HEK293 (cell line): ENCODE measurements around the gene GOSR2.

ENCODE experiments used
- CTCF ChIA-PET: fragments of 350-600 bp; formaldehyde crosslinking; extraction: SDS; loops from one replicate; lab custom pipeline; 2021; ENCODE audit warnings: antibody characterized with exemption; lab: Yijun Ruan, JAX
- POLR2A ChIA-PET: fragments of 300-600 bp; formaldehyde crosslinking; extraction: SDS; loops from one replicate; lab custom pipeline; 2020; ENCODE audit warnings: antibody characterized with exemption, inconsistent platforms; lab: Yijun Ruan, JAX
- H3K27ac ChIP-seq: fragments of 200-500 bp; sonication (Bioruptor generic); 2 replicates; pipeline ENCODE4 v1.5.1; 2014; ENCODE audit warnings: low read depth, low read length, control low read depth, inconsistent platforms; ENCODE audit errors: extremely low read depth
- H3K36me3 ChIP-seq, 2 experiments: fragments of 200-500 bp in 1 of 2; sonication (Bioruptor generic) in 1 of 2; 1 replicate in 1 of 2; 2 replicates in 1 of 2; pipeline ENCODE4 v1.5.1; 2014 to 2017; ENCODE audit warnings: inconsistent platforms in 2 of 2, low read length in 2 of 2; ENCODE audit not compliant: control insufficient read depth in 2 of 2, insufficient read depth in 1 of 2
- H3K4me1 ChIP-seq: fragments of 200-500 bp; sonication (Bioruptor generic); 2 replicates; pipeline ENCODE4 v1.5.1; 2014; ENCODE audit warnings: mild to moderate bottlenecking, low read length, inconsistent platforms; ENCODE audit not compliant: control insufficient read depth, insufficient read depth
- H3K4me3 ChIP-seq: 2 replicates; pipeline ENCODE4 v1.5.1; 2011; ENCODE audit warnings: low read depth, mild to moderate bottlenecking, control low read depth, low read length, moderate library complexity
- H3K9me3 ChIP-seq: fragments of 200-500 bp; sonication (Bioruptor generic); 2 replicates; pipeline ENCODE4 v1.5.1; 2014; ENCODE audit warnings: low read depth, low read length, inconsistent platforms; ENCODE audit not compliant: control insufficient read depth, insufficient read depth
- GLIS1 ChIP-seq: fragments of 450-650 bp; formaldehyde crosslinking; IDR thresholded peaks from 2 replicates; pipeline ENCODE4 v1.5.1; 2016; ENCODE audit warnings: missing biosample characterization, missing genetic modification characterization
- HOXA7 ChIP-seq: sonication (generic); formaldehyde crosslinking; IDR thresholded peaks from 2 replicates; pipeline ENCODE4 v1.8.1; 2022; ENCODE audit warnings: missing genetic modification reagents, borderline replicate concordance
- KLF7 ChIP-seq: fragments of 450-650 bp; formaldehyde crosslinking; IDR thresholded peaks from 2 replicates; pipeline ENCODE4 v1.5.1; 2016; ENCODE audit warnings: missing biosample characterization, missing genetic modification characterization, borderline replicate concordance
- MYNN ChIP-seq: fragments of 450-650 bp; formaldehyde crosslinking; IDR thresholded peaks from 2 replicates; pipeline ENCODE4 v1.5.1; 2016; ENCODE audit warnings: missing biosample characterization, missing genetic modification characterization, borderline replicate concordance
- MZF1 ChIP-seq: fragments of 450-650 bp; formaldehyde crosslinking; IDR thresholded peaks from 2 replicates; pipeline ENCODE4 v1.5.1; 2017; ENCODE audit warnings: missing biosample characterization, missing genetic modification characterization, borderline replicate concordance
- TRIM28 ChIP-seq: IDR thresholded peaks from 2 replicates; pipeline ENCODE4 v1.6.1; 2011; ENCODE audit warnings: low read length, control low read depth, borderline replicate concordance
- YY1 ChIP-seq: fragments of 450-650 bp; formaldehyde crosslinking; IDR thresholded peaks from 2 replicates; pipeline ENCODE4 v1.5.1; 2018; ENCODE audit warnings: missing biosample characterization, missing genetic modification characterization
- ZBTB21 ChIP-seq: fragments of 450-650 bp; formaldehyde crosslinking; IDR thresholded peaks from 2 replicates; pipeline ENCODE4 v1.5.1; 2017; ENCODE audit warnings: missing biosample characterization, missing genetic modification characterization
- ZEB2 ChIP-seq: fragments of 450-650 bp; formaldehyde crosslinking; IDR thresholded peaks from 2 replicates; pipeline ENCODE4 v1.5.1; 2016; ENCODE audit warnings: missing biosample characterization, missing genetic modification characterization
- ZNF132 ChIP-seq: fragments of 450-650 bp; formaldehyde crosslinking; IDR thresholded peaks from 2 replicates; pipeline ENCODE4 v1.5.1; 2017; ENCODE audit warnings: missing biosample characterization, missing genetic modification characterization, borderline replicate concordance
- ZNF146 ChIP-seq: fragments of 450-650 bp; formaldehyde crosslinking; IDR thresholded peaks from 2 replicates; pipeline ENCODE4 v1.5.1; 2016; ENCODE audit warnings: missing biosample characterization, missing genetic modification characterization
- ZNF16 ChIP-seq: fragments of 450-650 bp; formaldehyde crosslinking; IDR thresholded peaks from 2 replicates; pipeline ENCODE4 v1.5.1; 2016; ENCODE audit warnings: low read depth, missing biosample characterization, missing genetic modification characterization
- ZNF19 ChIP-seq: fragments of 450-650 bp; formaldehyde crosslinking; IDR thresholded peaks from 2 replicates; pipeline ENCODE4; 2016; ENCODE audit warnings: missing biosample characterization, missing genetic modification characterization, low read depth
- ZNF202 ChIP-seq: fragments of 450-650 bp; formaldehyde crosslinking; IDR thresholded peaks from 2 replicates; pipeline ENCODE4 v1.5.1; 2016; ENCODE audit warnings: missing biosample characterization, missing genetic modification characterization, borderline replicate concordance
- ZNF274 ChIP-seq, 2 experiments: fragments of 200-500 bp in 1 of 2; fragments of 450-650 bp in 1 of 2; sonication (Bioruptor generic) in 1 of 2; formaldehyde crosslinking in 1 of 2; IDR thresholded peaks; 2 replicates each; pipeline versions ENCODE4 v1.5.1 to v1.6.1; 2014 to 2016; ENCODE audit warnings: borderline replicate concordance in 1 of 2, inconsistent platforms in 1 of 2, low read length in 1 of 2, missing biosample characterization in 1 of 2, missing genetic modification characterization in 1 of 2
- ZNF426 ChIP-seq: fragments of 450-650 bp; formaldehyde crosslinking; IDR thresholded peaks from 2 replicates; pipeline ENCODE4 v1.5.1; 2017; ENCODE audit warnings: missing biosample characterization, missing genetic modification characterization, mild to moderate bottlenecking, inconsistent platforms, moderate library complexity
- ZNF433 ChIP-seq: fragments of 450-650 bp; formaldehyde crosslinking; IDR thresholded peaks from 2 replicates; pipeline ENCODE4 v1.5.1; 2016; ENCODE audit warnings: missing biosample characterization, missing genetic modification characterization, low read depth
- ZNF501 ChIP-seq: fragments of 450-650 bp; formaldehyde crosslinking; IDR thresholded peaks from 2 replicates; pipeline ENCODE4 v1.5.1; 2016; ENCODE audit warnings: missing biosample characterization, missing genetic modification characterization
- ZNF558 ChIP-seq: fragments of 450-650 bp; formaldehyde crosslinking; IDR thresholded peaks from 2 replicates; pipeline ENCODE4 v1.5.1; 2016; ENCODE audit warnings: missing biosample characterization, missing genetic modification characterization
- ZNF596 ChIP-seq: fragments of 450-650 bp; IDR thresholded peaks from 2 replicates; pipeline ENCODE4 v1.5.0; 2018; ENCODE audit warnings: missing biosample characterization, mild to moderate bottlenecking, missing genetic modification characterization, moderate library complexity
- ZNF600 ChIP-seq: fragments of 450-650 bp; formaldehyde crosslinking; IDR thresholded peaks from 2 replicates; pipeline ENCODE4 v1.5.1; 2016; ENCODE audit warnings: missing biosample characterization, missing genetic modification characterization
- ZNF610 ChIP-seq: fragments of 450-650 bp; formaldehyde crosslinking; IDR thresholded peaks from 2 replicates; pipeline ENCODE4 v1.5.1; 2016; ENCODE audit warnings: missing biosample characterization, missing genetic modification characterization, borderline replicate concordance
- ZNF629 ChIP-seq: fragments of 450-650 bp; formaldehyde crosslinking; IDR thresholded peaks from 2 replicates; pipeline ENCODE4 v1.5.1; 2017; ENCODE audit warnings: missing biosample characterization, missing genetic modification characterization
- ZNF791 ChIP-seq: fragments of 450-650 bp; formaldehyde crosslinking; IDR thresholded peaks from 2 replicates; pipeline ENCODE4 v1.5.1; 2016; ENCODE audit warnings: missing biosample characterization, missing genetic modification characterization
- TF ChIP-seq, protein P1 (sequence below): fragments of 450-650 bp; formaldehyde crosslinking; IDR thresholded peaks from 2 replicates; pipeline ENCODE4 v1.5.1; 2016; ENCODE audit warnings: missing biosample characterization, missing genetic modification characterization
- TF ChIP-seq, protein P2 (sequence below): fragments of 450-650 bp; formaldehyde crosslinking; IDR thresholded peaks from 2 replicates; pipeline ENCODE4 v1.5.1; 2016; ENCODE audit warnings: missing biosample characterization, missing genetic modification characterization
- TF ChIP-seq, protein P3 (sequence below): fragments of 450-650 bp; formaldehyde crosslinking; IDR thresholded peaks from 2 replicates; pipeline ENCODE4 v1.5.1; 2016; ENCODE audit warnings: missing biosample characterization, missing genetic modification characterization
- TF ChIP-seq, protein P4 (sequence below): fragments of 450-650 bp; formaldehyde crosslinking; IDR thresholded peaks from 2 replicates; pipeline ENCODE4 v1.5.1; 2016; ENCODE audit warnings: missing biosample characterization, missing genetic modification characterization

GOSR2 gene

DNA sequence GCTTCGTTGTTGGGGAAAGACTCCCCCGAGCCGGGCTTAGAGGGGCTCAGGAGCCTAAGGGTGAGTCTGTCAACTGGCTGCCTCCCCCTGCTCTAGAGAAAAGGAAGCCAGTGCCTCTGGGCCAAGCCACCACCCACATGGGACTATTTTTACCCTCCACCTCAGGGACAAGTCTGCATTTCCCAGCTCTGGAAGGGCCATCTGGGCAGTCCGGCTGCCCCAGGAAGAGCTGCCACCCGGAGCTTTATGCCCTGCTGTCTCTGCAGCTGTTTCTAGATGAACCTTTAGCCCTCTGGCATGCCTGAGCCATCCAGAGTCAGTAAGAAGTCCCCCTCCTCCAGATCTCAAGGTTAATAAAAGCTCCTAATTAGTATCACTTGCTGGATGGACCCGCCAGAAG, 61.4 kb downstream of the GOSR2 start:
- Histone ChIP-seq H3K4me1 (no peaks in the 10 kb centered on the region), H3K36me3 (no peaks in the 10 kb centered on the region), H3K9me3 (no peaks in the 10 kb centered on the region), H3K27ac (no peak overlapping the region), H3K4me3 (no peak overlapping the region)
- POLR2A ChIA-PET: no interaction called here
- TF ChIP-seq TRIM28 (no peak), KLF7 (tag by site-specific recombination) (no peak), ZNF610 (no peak), ZNF426 (tag by site-specific recombination) (no peak), ZNF558 (no peak), ZNF600 (tag by site-specific recombination) (no peak), GLIS1 (tag by site-specific recombination) (no peak), ZNF274 (IDR thresholded peaks at IDR 0.05; ENCODE audit: low read length) (no peak), ZNF274 (tag by site-specific recombination; IDR thresholded peaks at IDR 0.05; ENCODE audit: borderline replicate concordance) (no peak), ZNF596 (no peak), ZNF202 (no peak), ZNF146 (tag by site-specific recombination) (no peak), HOXA7 (CRISPR knock-in tag) (no peak), ZNF791 (no peak)
- TF ChIP-seq, protein P1, sequence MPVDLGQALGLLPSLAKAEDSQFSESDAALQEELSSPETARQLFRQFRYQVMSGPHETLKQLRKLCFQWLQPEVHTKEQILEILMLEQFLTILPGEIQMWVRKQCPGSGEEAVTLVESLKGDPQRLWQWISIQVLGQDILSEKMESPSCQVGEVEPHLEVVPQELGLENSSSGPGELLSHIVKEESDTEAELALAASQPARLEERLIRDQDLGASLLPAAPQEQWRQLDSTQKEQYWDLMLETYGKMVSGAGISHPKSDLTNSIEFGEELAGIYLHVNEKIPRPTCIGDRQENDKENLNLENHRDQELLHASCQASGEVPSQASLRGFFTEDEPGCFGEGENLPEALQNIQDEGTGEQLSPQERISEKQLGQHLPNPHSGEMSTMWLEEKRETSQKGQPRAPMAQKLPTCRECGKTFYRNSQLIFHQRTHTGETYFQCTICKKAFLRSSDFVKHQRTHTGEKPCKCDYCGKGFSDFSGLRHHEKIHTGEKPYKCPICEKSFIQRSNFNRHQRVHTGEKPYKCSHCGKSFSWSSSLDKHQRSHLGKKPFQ: no peak
- TF ChIP-seq, protein P2, sequence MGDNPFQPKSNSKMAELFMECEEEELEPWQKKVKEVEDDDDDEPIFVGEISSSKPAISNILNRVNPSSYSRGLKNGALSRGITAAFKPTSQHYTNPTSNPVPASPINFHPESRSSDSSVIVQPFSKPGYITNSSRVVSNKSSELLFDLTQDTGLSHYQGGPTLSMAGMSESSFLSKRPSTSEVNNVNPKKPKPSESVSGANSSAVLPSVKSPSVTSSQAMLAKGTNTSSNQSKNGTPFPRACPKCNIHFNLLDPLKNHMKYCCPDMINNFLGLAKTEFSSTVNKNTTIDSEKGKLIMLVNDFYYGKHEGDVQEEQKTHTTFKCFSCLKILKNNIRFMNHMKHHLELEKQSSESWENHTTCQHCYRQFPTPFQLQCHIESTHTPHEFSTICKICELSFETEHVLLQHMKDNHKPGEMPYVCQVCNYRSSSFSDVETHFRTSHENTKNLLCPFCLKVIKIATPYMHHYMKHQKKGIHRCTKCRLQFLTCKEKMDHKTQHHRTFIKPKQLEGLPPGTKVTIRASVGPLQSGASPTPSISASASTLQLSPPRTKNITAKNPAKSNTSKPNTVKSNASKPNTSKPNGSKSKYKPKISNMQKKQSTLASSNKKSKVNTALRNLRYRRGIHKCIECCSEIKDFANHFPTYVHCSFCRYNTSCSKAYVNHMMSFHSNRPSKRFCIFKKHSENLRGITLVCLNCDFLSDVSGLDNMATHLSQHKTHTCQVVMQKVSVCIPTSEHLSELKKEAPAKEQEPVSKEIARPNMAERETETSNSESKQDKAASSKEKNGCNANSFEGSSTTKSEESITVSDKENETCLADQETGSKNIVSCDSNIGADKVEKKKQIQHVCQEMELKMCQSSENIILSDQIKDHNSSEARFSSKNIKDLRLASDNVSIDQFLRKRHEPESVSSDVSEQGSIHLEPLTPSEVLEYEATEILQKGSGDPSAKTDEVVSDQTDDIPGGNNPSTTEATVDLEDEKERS (tag by site-specific recombination): no peak
- CTCF ChIA-PET: no interaction called here

DNA sequence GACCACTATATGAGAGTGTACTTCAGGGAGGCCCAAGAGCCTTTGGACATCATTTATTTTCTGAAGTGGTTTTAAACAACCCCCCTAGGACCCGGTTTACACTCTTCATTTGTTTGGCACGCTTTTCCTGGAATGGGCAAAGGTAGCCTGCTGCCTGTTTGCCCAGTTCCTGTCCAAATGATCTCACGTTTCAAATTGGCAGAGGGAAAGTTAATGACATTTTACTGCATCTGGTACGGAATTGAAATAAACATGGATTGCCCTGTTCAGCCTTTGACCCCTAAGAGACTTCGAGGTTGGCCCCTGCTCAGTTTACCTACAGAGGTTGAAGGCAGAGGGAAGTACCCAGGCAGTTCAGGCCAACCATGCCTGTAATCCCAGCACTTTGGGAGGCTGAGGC, 61.9 kb downstream of the GOSR2 start:
- H3K9me3 ChIP-seq: no peaks in the 10 kb centered on the region
- H3K36me3 ChIP-seq: no peaks in the 10 kb centered on the region
- ChIA-PET CTCF (interaction anchor here (2.7 kb wide), 1 partner anchor 42 kb away, joined by 7 read pairs; no protein-coding TSS in a partner anchor), POLR2A (no interaction called here)
- no peak overlapping the region for H3K27ac ChIP-seq
- H3K4me1 ChIP-seq: no peaks in the 10 kb centered on the region
- H3K4me3 ChIP-seq: no peak overlapping the region
- TF ChIP-seq ZNF596 (no peak), MYNN (tag by site-specific recombination) (no peak), YY1 (tag by site-specific recombination) (no peak), ZNF501 (no peak), ZNF19 (tag by site-specific recombination) (no peak), MZF1 (tag by site-specific recombination) (no peak), ZBTB21 (tag by site-specific recombination) (no peak), ZNF433 (no peak), ZNF629 (tag by site-specific recombination) (no peak), ZEB2 (tag by site-specific recombination) (no peak), ZNF16 (tag by site-specific recombination) (no peak), ZNF132 (tag by site-specific recombination) (no peak)
- TF ChIP-seq, protein P3, sequence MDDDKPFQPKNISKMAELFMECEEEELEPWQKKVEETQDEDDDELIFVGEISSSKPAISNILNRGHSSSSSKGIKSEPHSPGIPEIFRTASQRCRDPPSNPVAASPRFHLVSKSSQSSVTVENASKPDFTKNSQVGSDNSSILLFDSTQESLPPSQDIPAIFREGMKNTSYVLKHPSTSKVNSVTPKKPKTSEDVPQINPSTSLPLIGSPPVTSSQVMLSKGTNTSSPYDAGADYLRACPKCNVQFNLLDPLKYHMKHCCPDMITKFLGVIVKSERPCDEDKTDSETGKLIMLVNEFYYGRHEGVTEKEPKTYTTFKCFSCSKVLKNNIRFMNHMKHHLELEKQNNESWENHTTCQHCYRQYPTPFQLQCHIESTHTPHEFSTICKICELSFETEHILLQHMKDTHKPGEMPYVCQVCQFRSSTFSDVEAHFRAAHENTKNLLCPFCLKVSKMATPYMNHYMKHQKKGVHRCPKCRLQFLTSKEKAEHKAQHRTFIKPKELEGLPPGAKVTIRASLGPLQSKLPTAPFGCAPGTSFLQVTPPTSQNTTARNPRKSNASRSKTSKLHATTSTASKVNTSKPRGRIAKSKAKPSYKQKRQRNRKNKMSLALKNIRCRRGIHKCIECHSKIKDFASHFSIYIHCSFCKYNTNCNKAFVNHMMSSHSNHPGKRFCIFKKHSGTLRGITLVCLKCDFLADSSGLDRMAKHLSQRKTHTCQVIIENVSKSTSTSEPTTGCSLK: no peak
- TF ChIP-seq, protein P4, sequence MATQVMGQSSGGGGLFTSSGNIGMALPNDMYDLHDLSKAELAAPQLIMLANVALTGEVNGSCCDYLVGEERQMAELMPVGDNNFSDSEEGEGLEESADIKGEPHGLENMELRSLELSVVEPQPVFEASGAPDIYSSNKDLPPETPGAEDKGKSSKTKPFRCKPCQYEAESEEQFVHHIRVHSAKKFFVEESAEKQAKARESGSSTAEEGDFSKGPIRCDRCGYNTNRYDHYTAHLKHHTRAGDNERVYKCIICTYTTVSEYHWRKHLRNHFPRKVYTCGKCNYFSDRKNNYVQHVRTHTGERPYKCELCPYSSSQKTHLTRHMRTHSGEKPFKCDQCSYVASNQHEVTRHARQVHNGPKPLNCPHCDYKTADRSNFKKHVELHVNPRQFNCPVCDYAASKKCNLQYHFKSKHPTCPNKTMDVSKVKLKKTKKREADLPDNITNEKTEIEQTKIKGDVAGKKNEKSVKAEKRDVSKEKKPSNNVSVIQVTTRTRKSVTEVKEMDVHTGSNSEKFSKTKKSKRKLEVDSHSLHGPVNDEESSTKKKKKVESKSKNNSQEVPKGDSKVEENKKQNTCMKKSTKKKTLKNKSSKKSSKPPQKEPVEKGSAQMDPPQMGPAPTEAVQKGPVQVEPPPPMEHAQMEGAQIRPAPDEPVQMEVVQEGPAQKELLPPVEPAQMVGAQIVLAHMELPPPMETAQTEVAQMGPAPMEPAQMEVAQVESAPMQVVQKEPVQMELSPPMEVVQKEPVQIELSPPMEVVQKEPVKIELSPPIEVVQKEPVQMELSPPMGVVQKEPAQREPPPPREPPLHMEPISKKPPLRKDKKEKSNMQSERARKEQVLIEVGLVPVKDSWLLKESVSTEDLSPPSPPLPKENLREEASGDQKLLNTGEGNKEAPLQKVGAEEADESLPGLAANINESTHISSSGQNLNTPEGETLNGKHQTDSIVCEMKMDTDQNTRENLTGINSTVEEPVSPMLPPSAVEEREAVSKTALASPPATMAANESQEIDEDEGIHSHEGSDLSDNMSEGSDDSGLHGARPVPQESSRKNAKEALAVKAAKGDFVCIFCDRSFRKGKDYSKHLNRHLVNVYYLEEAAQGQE (tag by site-specific recombination): no peak
